Parathyroid adenoma (tissue), 2 donors: ENCODE results near the gene AMH.

Source experiments
- H2AFZ ChIP-seq: fragments of 300-600 bp; sonication (generic); one replicate; pipeline ENCODE4 v1.7.0; 2017; ENCODE audit warnings: antibody characterized with exemption, mild to moderate bottlenecking
- H3K27ac ChIP-seq: fragments of 300-600 bp; sonication (generic); one replicate; pipeline ENCODE4 v1.7.0; 2017
- H3K27me3 ChIP-seq: fragments of 300-600 bp; sonication (generic); one replicate; pipeline ENCODE4 v1.7.0; 2017; ENCODE audit warnings: low read length; ENCODE audit not compliant: control insufficient read depth, insufficient read depth
- H3K36me3 ChIP-seq: fragments of 300-600 bp; sonication (generic); one replicate; pipeline ENCODE4 v1.7.0; 2017; ENCODE audit warnings: low read length; ENCODE audit not compliant: control insufficient read depth, insufficient read depth
- H3K4me1 ChIP-seq: fragments of 300-600 bp; sonication (generic); one replicate; pipeline ENCODE4 v1.7.0; 2017; ENCODE audit warnings: control low read depth
- H3K4me2 ChIP-seq: fragments of 300-600 bp; sonication (generic); one replicate; pipeline ENCODE4 v1.7.0; 2017; ENCODE audit warnings: low read length
- H3K4me3 ChIP-seq: fragments of 300-600 bp; sonication (generic); one replicate; pipeline ENCODE4 v1.7.0; 2017; ENCODE audit warnings: low read depth, low read length
- H3K79me2 ChIP-seq: fragments of 300-600 bp; sonication (generic); one replicate; pipeline ENCODE4 v1.7.0; 2017; ENCODE audit warnings: control low read depth
- H3K9ac ChIP-seq: fragments of 300-600 bp; sonication (generic); one replicate; pipeline ENCODE4 v1.7.0; 2017; ENCODE audit warnings: mild to moderate bottlenecking
- H3K9me3 ChIP-seq: fragments of 300-600 bp; sonication (generic); one replicate; pipeline ENCODE4 v1.7.0; 2017; ENCODE audit warnings: low read length; ENCODE audit not compliant: control insufficient read depth
- CTCF ChIP-seq: fragments of 300-600 bp; sonication (generic); IDR thresholded peaks from one replicate; pipeline ENCODE4 v1.7.0; 2017; ENCODE audit warnings: antibody characterized with exemption, mild to moderate bottlenecking
- donor health status: primary hyperparathyroidism.

AMH gene

DNA sequence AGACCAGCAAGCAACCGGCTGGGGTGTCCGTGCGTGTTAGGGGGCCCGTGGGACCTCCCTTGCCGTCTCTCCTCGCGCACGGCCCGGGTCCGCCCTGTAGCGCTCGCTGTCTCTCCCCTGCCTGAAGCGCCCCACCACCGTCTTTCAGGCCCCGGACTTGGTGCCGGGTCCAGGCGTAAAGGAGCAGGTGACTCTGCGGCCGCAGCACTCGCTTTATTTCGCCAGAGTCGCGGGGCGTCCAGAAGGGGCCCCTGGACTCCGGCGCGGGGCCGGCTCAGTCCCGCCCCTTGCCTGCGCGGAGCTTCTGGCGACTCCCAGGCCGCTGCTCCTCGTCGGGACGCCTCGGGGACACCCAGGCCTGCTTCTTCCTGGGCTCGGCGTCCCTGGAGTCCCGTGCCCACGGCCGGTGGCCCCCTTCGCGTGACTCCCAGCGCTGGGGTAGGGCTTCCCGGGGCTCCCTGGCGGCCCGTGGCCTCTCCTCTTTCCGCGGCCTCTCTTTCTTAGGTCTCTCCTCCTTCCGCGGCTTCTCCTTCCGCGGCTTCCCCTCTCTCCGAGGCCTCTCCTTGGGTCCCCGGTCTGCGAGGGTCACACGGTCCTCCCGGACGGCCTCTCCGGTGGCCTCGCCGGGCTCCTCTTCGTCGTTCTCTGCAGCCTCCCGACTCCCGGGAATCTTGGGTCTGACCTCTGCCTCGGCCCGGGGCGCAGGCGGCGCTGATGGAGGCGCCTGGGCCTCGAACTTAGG is 3.1 kb downstream of the AMH start:
- Histone ChIP-seq H3K27me3 (peaks cover 14% of the 10 kb centered on the region), H3K4me3 (no peak overlapping the region), H3K4me1 (no peaks in the 10 kb centered on the region), H3K9me3 (no peaks in the 10 kb centered on the region), H3K9ac (no peak overlapping the region), H3K36me3 (no peaks in the 10 kb centered on the region), H3K27ac (no peak overlapping the region), H3K79me2 (no peaks in the 10 kb centered on the region), H2AFZ (peak overlapping the region; percentile 13), H3K4me2 (no peak overlapping the region)
- TF ChIP-seq CTCF, result no peak

- Histone ChIP-seq H3K79me2 (no peaks in the 10 kb centered on the region), H3K9me3 (no peaks in the 10 kb centered on the region), H3K27me3 (peaks cover 14% of the 10 kb centered on the region), H3K4me2 (no peak overlapping the region), H3K9ac (no peak overlapping the region), H3K4me1 (no peaks in the 10 kb centered on the region), H3K4me3 (no peak overlapping the region), H3K27ac (no peak overlapping the region), H2AFZ (no peak overlapping the region), H3K36me3 (no peaks in the 10 kb centered on the region)
- no peak for TF ChIP-seq CTCF
These were observed 3.6 kb downstream of the AMH start for GRCh38 chr19:2252797-2253105.

GRCh38 chr19:2253106-2254063 is 4.3 kb downstream of the AMH start:
- Histone ChIP-seq H3K9me3 (no peaks in the 10 kb centered on the region), H3K4me2 (no peak overlapping the region)

DNA sequence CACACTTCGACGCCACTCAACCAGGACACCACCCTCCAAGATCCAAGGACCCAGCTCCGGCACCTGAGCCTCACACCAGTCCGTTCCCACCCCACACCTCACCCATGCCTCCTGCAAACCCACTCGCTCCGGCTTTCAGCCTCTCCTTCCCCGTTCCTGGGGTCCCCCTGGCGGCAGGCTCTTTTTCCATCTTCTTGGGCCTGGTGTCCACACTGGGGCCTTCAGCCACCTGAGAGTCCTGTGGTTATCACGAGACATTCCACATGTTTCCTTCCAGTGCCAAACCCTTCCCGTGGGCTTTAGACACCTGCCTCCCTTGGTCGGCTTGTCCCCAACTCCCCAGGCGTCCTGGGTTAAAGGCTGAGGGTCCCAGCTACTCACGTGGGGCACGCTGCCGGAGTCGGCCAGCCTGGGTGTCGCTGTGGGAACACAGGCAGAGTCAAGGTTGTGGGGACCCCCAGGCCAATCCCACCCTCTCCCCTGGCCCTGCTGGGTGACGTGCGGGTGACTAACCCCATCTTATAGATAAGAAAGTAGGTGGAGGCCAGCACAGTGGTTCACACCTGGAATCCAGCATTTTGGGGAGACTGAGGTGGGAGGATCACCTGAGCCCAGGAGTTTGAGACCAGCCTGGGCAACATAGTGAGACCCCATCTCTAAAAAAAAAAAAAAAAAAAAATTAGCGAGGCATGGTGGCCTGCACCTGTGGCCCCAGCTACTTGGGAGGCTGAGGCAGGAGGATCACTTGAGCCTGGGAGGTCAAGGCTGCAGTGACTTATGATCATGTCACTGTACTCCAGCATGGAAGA is 5.1 kb downstream of the AMH start:
- Histone ChIP-seq H3K4me3 (no peak overlapping the region), H2AFZ (no peak overlapping the region), H3K79me2 (no peaks in the 10 kb centered on the region), H3K27me3 (peaks cover 14% of the 10 kb centered on the region), H3K4me1 (no peaks in the 10 kb centered on the region), H3K4me2 (no peak overlapping the region), H3K9ac (no peak overlapping the region), H3K36me3 (no peaks in the 10 kb centered on the region), H3K9me3 (no peaks in the 10 kb centered on the region), H3K27ac (no peak overlapping the region)
- peak; percentile 21 for TF ChIP-seq CTCF

More at GRCh38 chr19:2253106-2254063, 4.3 kb downstream of the AMH start:
- H3K4me3 ChIP-seq, result no peak overlapping the region
- H3K79me2 ChIP-seq, result no peaks in the 10 kb centered on the region
- no peaks in the 10 kb centered on the region for H3K36me3 ChIP-seq
- peaks cover 14% of the 10 kb centered on the region for H3K27me3 ChIP-seq
- H3K4me1 ChIP-seq, result no peaks in the 10 kb centered on the region
- no peak overlapping the region for H3K27ac ChIP-seq
- TF ChIP-seq CTCF, result no peak
- H3K9ac ChIP-seq, result no peak overlapping the region
- H2AFZ ChIP-seq, result no peak overlapping the region
